Measurements from ENCODE around the gene BCOR.

DNA sequence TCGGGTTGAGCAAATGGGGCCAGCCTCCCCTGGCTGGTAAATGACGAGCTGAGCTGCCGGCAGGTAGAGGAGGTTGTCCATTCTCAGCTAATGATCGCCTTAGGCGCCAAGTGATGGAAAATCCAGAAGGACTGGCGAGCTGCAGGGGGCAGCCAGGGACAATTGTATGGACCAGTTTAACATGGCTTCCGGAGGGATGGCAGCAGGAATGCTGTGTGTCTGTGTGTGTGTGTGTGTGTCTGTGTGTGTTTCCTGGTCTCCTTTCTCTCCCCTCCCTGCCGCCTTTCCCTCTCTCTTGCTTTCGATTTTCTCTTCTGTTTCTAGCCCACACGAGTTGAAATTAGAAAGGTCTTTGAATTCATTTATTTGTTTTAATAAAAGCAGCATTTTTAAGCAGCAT, 45.2 kb upstream of the BCOR start:
- TF ChIP-seq POLR2A (IDR thresholded peaks at IDR 0.05) (no peak), POLR2AphosphoS5 (IDR thresholded peaks at IDR 0.05) (no peak), CTCF (IDR thresholded peaks at IDR 0.05) (no peak), EP300 (IDR thresholded peaks at IDR 0.05) (no peak)

Measured in suprapubic skin (tissue), 4 donors.